GM18498 (cell line): ENCODE measurements around the gene RD3L.
"Not testable (repeated sequence)": the region's sequence is repeated elsewhere in the genome, so short reads cannot be mapped to it uniquely, and the experiment has no call there.

Experiments used
- ATAC-seq: cut with Tn5 transposase; IDR thresholded peaks from one replicate; pipeline ENCODE4 v1.9.1; 2021; ENCODE audit warnings: mild to moderate bottlenecking, moderate library complexity; ENCODE audit not compliant: unreplicated experiment

RD3L gene

DNA sequence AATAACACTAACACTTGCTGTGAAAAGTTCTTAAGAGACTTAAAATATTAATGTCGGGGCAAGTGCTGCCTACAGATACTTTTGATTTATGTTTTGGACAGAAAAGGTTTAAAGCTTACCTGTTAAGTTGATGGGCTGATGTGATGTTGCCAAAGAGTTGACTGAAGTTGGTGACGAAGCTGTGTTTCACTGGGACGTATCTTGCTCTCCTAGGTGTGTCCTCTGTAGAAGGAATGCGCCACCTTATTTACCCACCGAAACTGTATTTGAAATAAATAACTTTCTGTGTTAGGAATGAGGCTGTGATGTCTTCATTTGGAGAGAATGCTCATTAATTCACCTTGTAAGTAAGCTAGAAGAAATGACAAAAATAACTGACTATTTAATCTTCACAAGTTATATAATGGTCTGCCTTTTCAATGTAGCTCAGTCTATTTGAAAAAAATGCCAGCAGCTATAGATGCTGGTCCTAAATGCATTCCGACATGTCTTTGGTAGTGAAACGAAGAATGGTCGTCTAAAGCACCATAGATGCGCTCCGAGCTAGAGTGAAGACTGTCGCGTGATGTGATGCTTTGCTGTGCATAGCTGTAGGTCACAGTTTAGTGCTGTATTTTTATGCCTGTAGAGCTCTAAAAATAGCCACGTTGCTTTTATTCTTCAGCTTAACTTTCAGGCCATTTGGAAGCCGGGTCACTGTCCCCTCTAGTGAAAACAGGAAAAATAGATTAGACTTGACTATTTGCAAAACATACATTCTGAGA, at the start of gene RD3L:
RD3L (minus strand) TSS at position 557 of the 764 bp plus-strand sequence. CDS start 834 bp downstream, outside the sequence.
- ATAC-seq = no peak

DNA sequence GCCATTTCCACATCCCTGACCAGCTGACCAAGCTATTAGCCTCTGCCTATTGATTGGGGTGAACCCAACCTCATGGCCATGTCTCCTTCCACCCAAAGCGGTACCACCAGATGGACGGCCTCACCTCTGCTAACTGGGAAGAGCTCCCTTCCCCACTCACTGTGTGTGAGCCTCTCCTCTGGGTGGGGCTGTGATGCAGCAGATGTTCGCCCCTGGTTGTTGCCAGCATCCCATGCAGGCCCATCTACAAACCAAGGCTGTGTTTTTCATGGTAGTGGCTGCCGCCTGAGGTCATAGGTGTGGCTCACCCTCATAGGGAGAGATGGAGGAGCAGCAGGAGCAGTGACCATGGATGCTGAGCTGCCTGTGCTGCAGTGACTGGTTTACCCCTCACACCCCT, 47.6 kb upstream of the RD3L start:
- no peak for ATAC-seq

- no peak for ATAC-seq
These were observed 46.7 kb upstream of the RD3L start for GRCh38 chr14:103989034-103989433.

DNA sequence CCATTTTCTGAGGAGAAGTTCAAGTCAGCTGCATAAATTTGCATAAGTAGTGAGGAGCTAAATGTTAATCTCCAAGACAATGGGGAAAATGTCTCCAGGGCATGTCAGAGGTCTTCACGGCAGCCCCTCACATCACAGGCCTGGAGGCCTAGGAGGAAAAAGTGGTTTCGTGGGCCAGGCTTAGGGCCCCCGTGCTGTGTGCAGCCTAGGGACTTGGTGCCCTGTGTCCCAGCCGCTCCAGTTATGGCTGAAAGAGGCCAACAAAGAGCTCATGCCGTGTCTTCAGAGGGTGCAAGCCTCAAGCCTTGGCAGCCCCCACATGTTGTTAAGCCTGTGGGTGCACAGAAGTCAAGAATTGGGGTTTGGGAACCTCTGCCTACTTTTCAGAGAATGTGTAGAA, 41.9 kb upstream of the RD3L start:
- no peak for ATAC-seq

DNA sequence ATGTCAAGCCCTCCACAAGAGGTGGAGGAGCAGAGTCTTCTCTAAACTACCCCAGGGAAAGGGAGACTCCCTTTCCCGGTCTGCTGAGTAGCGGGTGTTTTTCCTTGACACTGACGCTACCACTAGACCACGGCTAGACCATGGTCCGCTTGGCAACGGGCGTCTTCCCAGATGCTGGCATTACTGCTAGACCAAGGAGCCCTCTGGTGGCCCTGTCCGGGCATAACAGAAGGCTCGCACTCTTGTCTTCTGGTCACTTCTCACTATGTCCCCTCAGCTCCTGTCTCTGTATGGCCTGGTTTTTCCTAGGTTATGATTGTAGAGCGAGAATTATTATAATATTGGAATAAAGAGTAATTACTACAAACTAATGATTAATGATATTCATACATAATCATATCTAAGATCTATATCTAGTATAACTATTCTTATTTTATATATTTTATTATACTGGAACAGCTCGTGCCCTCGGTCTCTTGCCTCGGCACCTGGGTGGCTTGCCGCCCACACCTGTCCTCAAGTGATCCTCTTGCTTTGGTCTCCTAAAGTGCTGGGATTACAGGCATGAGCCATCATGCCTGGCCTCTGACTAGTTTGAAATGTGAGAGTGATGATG, 38.4 kb upstream of the RD3L start:
- ATAC-seq = not testable (repeated sequence)

- ATAC-seq = no peak
These were observed 32.2 kb upstream of the RD3L start for GRCh38 chr14:103974575-103974974.

DNA sequence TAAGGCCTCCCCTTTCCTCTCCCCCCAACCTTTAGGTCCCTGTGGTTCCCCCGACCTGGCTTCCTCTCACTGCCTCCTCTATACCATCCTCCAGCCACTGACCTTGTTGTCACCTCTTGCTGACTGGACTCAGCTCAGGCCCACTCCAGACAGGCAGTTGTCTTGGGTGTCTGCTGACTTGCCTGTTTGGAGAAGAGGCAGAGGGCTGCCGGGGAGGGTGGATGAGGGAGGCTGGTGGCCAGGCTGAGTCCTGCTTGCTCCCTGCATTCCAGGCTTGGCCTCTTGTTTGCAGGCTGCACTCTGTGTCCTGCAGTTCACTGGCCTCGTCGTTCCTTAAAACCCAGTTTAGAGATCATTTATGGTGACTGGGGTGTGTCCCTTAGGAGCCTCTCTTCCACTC, 31.0 kb upstream of the RD3L start:
- no peak for ATAC-seq

- ATAC-seq = no peak
These were observed 27.6 kb upstream of the RD3L start for GRCh38 chr14:103969961-103970360.

DNA sequence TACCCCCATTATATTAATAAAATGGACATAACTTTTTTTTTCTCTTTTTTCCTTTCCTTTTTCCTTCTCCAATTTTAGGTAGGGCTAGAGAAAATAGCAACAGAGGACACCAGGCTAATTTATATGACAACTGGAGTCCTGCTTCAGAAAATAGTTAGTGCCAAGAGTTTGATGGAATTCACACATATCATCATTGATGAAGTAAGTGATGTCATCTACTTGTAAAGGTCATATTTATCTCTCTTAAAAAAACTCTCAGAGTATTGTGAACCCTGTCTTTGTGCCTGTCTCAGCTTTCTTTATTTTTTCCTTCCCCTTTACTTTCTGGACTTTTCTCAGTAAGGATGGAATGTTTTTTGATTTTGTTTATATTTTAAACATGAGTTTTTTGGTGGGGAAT, 24.3 kb upstream of the RD3L start:
- no peak for ATAC-seq

DNA sequence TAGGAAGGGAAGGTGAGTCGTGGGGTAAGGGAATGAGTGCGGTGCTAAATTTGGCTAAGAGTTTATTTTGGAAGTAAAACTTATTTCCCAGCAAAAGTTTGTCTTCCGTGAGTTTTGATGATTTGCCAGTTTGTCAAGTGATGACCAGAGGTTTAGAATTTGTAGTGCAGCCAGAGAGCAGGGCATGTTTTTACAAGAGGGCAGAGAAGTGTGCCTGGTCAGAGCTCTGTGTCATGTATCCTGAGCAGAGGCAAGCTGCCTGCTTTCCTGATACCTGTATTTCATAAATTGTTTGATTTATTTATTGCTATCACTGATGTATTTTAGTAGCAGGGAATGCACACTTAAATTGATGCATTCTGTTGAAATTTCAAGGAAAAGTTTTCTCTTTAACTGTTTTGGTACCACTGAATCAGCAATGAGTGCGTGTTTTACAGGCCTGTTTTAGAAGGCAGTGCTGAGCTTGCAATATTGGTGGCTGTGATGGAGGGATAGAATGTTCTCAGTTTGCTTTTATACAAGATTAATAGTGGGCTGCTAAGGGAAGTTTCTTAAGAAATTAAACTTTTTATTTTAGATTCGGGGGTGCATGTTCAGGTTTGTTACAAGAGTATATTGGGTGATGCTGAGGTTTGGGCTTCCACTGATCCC, 19.7 kb upstream of the RD3L start:
- ATAC-seq = no peak

DNA sequence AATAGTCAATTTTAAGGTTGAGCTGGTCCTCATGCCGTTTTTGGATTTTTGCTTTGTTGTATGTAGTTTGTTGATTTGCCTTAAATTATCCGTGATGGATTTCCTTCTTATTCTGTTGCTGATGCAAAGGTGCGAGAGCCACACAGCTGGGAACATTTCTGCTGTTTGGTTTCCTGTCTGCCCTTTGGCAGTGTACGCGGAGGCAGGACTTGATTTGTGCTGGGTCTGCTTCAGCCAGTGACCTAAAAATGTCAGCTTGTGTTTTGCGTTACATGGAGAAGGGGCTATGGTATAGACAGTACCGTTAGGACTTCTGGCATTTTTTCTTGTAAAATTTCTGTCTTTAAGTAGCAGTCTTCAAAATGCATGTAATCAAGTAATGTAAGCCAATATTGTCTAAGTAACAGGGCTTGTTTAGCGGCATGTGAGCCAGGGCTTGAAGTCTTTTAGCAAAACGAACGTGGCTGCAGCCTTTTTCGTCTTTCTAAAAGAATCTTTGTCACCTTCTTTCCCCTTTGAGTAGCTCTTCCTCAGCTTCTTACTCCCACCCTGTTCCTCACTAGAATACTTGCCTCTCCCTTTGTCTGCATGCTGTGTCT, 18.2 kb upstream of the RD3L start:
- no peak for ATAC-seq

DNA sequence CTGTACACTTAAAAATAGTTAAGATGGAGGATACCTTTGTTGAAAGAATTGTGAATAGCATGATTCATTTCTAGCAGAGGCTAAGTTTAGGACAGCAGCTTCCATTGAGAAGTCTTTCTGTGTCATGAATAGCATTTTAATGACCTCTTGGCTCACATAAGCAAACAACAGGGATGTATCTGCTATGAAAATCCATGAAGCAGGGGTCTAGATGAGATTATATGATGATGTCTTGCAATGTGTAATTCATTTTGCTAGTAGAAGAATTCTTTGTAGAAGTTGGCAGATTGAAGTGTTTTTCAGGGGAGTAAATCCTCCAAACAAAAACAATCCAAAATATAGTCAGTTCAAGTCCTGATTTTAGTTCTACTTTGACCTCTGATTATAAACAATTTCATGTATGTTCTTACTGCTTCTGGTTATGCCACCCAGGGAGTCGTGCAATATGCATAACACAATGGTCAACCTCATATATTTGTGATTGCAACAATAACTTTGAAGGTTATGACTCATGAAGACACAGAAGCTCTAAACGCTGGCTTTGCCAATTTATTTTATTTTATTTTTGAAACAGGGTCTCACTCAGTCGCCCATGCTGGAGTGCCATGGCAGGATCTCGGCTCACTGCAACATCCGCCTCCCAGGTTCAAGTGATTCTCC, 6.9 kb upstream of the RD3L start:
- no peak for ATAC-seq

DNA sequence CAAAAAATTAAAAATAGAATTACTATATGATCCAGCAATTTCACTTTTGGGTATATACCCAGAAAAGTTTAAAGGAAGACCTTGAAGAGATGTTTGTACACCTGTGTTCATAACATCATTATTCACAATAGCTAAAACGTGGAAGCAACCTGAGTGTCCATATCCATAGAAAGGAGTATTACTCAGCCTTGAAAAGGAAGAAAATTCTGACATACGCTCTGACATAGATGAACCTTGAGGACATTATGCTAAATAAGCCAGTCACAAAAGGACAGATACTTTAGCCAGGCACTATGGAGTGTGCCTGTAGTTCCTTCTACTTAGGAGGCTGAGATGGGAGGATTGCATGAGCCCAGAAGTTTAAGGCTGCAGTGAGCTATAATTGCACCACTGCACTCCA, 6.1 kb upstream of the RD3L start:
- ATAC-seq = no peak

DNA sequence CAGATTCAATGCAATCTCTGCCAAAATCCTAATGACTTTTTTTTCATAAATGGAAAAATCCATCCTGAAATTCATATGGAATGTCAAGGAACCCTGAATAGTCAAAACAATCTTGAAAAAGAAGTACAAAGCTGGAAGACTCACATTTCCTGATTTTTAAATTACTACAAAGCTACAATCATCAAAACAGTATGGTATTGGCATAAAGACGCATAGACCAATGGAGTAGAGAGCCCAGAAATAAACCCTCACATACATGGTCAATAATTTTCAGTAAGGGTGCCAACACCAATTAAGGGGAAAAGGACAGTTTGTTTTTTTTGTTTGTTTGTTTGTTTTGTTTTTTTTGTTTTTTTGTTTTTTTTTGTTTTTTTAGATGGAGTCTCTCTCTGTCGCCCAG, 4.6 kb upstream of the RD3L start:
- no peak for ATAC-seq

- no peak for ATAC-seq
These were observed 1.3 kb upstream of the RD3L start for GRCh38 chr14:103943673-103944072.

DNA sequence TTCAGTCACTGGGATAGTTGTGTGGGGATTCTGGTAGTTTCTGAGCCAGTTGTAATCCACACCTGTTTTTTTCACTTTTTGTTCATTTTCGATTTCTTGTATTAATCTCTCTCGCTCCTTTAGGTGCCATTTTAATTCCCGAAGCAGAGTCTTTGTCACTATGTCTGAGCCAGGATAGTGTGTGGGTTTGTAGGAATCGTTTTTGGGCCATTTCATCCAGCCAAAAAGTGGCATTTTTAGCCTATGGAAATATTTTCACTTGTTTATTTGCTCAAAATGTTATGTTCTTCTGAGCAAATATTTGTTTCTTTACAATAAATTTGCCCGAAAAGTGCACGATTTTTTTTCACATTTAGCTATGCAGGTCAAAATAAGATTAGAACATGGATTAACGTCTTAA, 867 bp downstream of the RD3L start:
- no peak for ATAC-seq

GRCh38 chr14:103935102-103935501, 7.2 kb downstream of the RD3L start:
- ATAC-seq = no peak

DNA sequence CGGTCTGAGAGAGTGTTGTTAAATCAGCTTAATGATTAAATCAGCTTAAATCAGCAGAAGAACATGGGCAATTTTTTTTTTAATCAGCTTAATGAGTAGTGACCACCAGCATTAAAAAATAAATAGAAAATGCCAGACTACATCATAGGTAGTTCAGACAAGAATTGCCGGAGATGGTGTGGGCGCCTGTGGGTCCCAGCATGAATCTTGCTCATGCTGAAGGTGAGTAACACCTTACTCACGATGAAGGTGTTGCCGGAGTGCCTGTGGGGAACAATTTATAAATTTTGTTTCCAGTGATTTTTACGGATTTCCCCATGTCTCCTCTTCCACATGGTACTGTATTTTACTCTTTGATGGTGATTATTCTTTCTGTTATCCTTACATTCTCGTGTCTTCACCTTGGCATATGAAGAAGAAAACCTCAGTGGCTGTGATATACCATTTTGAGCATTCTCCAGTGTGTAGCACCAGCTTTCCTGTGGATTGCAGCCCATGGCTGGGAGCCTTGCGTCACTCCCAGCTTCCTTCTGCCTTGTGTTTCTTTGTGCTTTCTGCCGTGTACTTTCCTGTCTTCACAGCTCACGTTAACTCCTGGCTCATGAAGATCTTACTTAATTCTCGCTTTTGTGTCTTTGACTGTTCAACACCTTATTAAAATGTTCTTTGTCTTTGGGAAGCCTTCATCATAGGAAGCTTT, 9.4 kb downstream of the RD3L start:
- no peak for ATAC-seq

- no peak for ATAC-seq
These were observed 10.9 kb downstream of the RD3L start for GRCh38 chr14:103931422-103931821.

- ATAC-seq = no peak
These were observed 12.2 kb downstream of the RD3L start for GRCh38 chr14:103930051-103930604.
